Breast epithelium (tissue), 3 donors: ENCODE data around the gene RRP9.

ENCODE experiments used
- POLR2A ChIP-seq: fragments of 450-650 bp; IDR thresholded peaks from one replicate; pipeline ENCODE4 v1.6.1; 2016; ENCODE audit warnings: antibody characterized with exemption, mild to moderate bottlenecking, moderate library complexity
- POLR2AphosphoS5 ChIP-seq, 3 donors: sonication (generic); formaldehyde crosslinking; IDR thresholded peaks; one replicate each; pipeline ENCODE4 v1.6.1; 2017; ENCODE audit warnings: antibody characterized with exemption in 3 of 3
- TF ChIP-seq, protein P1 (sequence below), 3 donors: fragments of 450-650 bp; IDR thresholded peaks; one replicate each; pipeline ENCODE4 v1.5.1; 2016 to 2017; ENCODE audit warnings: antibody characterized with exemption in 3 of 3, mild to moderate bottlenecking in 3 of 3, moderate library complexity in 3 of 3

DNA sequence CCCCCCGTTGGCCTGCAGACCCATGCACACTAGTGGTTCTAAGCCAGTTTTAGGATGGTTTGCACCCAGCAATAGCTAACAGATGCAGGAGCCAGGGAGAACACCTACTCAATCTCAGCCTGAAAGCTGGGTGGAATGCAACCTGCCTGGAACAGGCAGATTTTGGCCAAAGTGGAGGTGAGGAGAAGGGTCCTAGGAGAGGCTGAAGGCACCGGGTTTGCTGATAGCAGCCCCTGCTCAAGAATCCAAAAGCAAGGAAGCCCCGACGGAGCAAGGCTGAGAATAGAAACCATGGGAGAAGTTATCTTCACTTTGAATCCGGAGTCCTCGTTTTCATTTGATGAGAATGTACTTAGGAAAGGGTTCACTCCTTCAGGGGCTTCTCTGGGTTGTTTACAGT is 9.9 kb downstream of the RRP9 start:
- TF ChIP-seq POLR2AphosphoS5 (IDR thresholded peaks at IDR 0.05) (no peak), POLR2A (no peak)
- TF ChIP-seq, protein P1, sequence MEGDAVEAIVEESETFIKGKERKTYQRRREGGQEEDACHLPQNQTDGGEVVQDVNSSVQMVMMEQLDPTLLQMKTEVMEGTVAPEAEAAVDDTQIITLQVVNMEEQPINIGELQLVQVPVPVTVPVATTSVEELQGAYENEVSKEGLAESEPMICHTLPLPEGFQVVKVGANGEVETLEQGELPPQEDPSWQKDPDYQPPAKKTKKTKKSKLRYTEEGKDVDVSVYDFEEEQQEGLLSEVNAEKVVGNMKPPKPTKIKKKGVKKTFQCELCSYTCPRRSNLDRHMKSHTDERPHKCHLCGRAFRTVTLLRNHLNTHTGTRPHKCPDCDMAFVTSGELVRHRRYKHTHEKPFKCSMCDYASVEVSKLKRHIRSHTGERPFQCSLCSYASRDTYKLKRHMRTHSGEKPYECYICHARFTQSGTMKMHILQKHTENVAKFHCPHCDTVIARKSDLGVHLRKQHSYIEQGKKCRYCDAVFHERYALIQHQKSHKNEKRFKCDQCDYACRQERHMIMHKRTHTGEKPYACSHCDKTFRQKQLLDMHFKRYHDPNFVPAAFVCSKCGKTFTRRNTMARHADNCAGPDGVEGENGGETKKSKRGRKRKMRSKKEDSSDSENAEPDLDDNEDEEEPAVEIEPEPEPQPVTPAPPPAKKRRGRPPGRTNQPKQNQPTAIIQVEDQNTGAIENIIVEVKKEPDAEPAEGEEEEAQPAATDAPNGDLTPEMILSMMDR (IDR thresholded peaks at IDR 0.05): no peak
